GM12878 (cell line): ENCODE data around the gene ACBD7. TPM values are rescaled to one million over a fixed set of nuclear protein-coding genes. Genes with fewer than 3 reads are reported as not detected.

ENCODE experiments used
- ATAC-seq: fragments of 200-7000 bp; cut with Tn5 transposase; 3 replicates; pipeline ENCODE4 v1.9.1; 2020; ENCODE audit warnings: mild to moderate bottlenecking, moderate library complexity
- BruUV-seq: library from RNA; stranded (reverse); fragments of 400-500 nt; replicated peaks from 2 replicates; lab custom pipeline; 2021; lab: Mats Ljungman, UMichigan
- CTCF ChIA-PET: fragments of 300-600 bp; sonication (Branson Sonifier 250); formaldehyde crosslinking; extraction: SDS; loops from one replicate; lab custom pipeline; 2021; ENCODE audit warnings: inconsistent platforms; lab: Yijun Ruan, JAX
- POLR2A ChIA-PET: fragments of 350-600 bp; formaldehyde crosslinking; extraction: SDS; loops from one replicate; lab custom pipeline; 2021; ENCODE audit warnings: inconsistent platforms; lab: Charles Lee
- RAD21 ChIA-PET: fragments of 300-600 bp; sonication (Branson Sonifier 250); formaldehyde crosslinking; loops from one replicate; lab custom pipeline; 2023; ENCODE audit warnings: antibody characterized with exemption; ENCODE audit not compliant: unreplicated experiment; lab: Charles Lee
- SMC1A ChIA-PET: fragments of 300-600 bp; sonication (Branson Sonifier 250); formaldehyde crosslinking; loops from one replicate; lab custom pipeline; 2023; ENCODE audit not compliant: unreplicated experiment, uncharacterized antibody; lab: Charles Lee
- DNase-seq: peaks from one replicate; pipeline ENCODE4 v3.0.0-alpha.2; 2011; ENCODE audit warnings: low read depth, low spot score
- FAIRE-seq: peaks from 3 replicates; lab custom pipeline; 2011; peaks lifted over from hg19 to GRCh38; lab: Jason Lieb, UNC
- H2AFZ ChIP-seq: 2 replicates; pipeline ENCODE4 v1.6.0; 2011; ENCODE audit warnings: low read depth, low read length, control low read depth; ENCODE audit not compliant: control insufficient read depth
- H3K27ac ChIP-seq: 2 replicates; pipeline ENCODE4 v1.5.1; 2011; ENCODE audit warnings: control low read depth; ENCODE audit not compliant: control insufficient read depth, insufficient read depth
- H3K27me3 ChIP-seq, 2 experiments: replicated peaks in 1 of 2; 2 replicates each; pipeline versions ENCODE4 v1.6.0 to v1.6.1; 2011; ENCODE audit warnings: low read length in 1 of 2; ENCODE audit not compliant: control insufficient read depth in 2 of 2, insufficient read depth in 2 of 2
- H3K36me3 ChIP-seq, 2 experiments: 2 replicates each; pipeline ENCODE4 v1.5.1; 2011; ENCODE audit warnings: low read length in 1 of 2; ENCODE audit not compliant: control insufficient read depth in 2 of 2, insufficient read depth in 2 of 2
- H3K4me1 ChIP-seq: 2 replicates; pipeline ENCODE4 v1.6.1; 2011; ENCODE audit warnings: mild to moderate bottlenecking, low read length, moderate library complexity, mixed read lengths; ENCODE audit not compliant: control insufficient read depth, insufficient read depth
- H3K4me2 ChIP-seq: 2 replicates; pipeline ENCODE4 v1.6.0; 2011; ENCODE audit warnings: control low read depth; ENCODE audit not compliant: control insufficient read depth, insufficient read depth
- H3K4me3 ChIP-seq: fragments of 200-600 bp; sonication (generic); 2 replicates; pipeline ENCODE4 v1.5.1; 2016
- H3K79me2 ChIP-seq: 2 replicates; pipeline ENCODE4 v1.6.0; 2011; ENCODE audit warnings: low read length; ENCODE audit not compliant: control insufficient read depth, insufficient read depth
- H3K9ac ChIP-seq: 2 replicates; pipeline ENCODE4 v1.8.0; 2011; ENCODE audit warnings: low read length, control low read depth, mixed read lengths; ENCODE audit not compliant: control insufficient read depth, insufficient read depth
- H3K9me3 ChIP-seq: replicated peaks from 3 replicates; pipeline ENCODE4 v1.5.1; 2011; ENCODE audit warnings: mild to moderate bottlenecking, low read length; ENCODE audit not compliant: control insufficient read depth, insufficient read depth
- H4K20me1 ChIP-seq: 2 replicates; pipeline ENCODE4 v1.6.0; 2011; ENCODE audit not compliant: control insufficient read depth, insufficient read depth
- ASH2L ChIP-seq: fragments of 300-600, 200-600 bp; sonication (generic); IDR thresholded peaks from 2 replicates; pipeline ENCODE4 v1.6.1; 2017; ENCODE audit warnings: low read depth, mild to moderate bottlenecking, borderline replicate concordance
- MYB ChIP-seq: fragments of 150-350 bp; IDR thresholded peaks from 2 replicates; pipeline ENCODE4 v1.6.1; 2014; ENCODE audit warnings: mild to moderate bottlenecking, low read depth, low read length, borderline replicate concordance
- RAD51 ChIP-seq: fragments of 450-650 bp; IDR thresholded peaks from 2 replicates; pipeline ENCODE4 v1.6.1; 2016; ENCODE audit warnings: moderate library complexity, mild to moderate bottlenecking, inconsistent platforms
- YY1 ChIP-seq: IDR thresholded peaks from 2 replicates; pipeline ENCODE4 v1.6.1; 2011; ENCODE audit warnings: low read depth, mild to moderate bottlenecking, low read length
- WGBS: methylation state at CpG from one replicate; pipeline ENCODE4 v1.1.6; 2016; ENCODE audit warnings: low lambda C conversion rate; ENCODE audit not compliant: insufficient replicate concordance, insufficient coverage; ENCODE audit errors: missing lambda C conversion rate; 5-methylcytosine and 5-hydroxymethylcytosine counted together
- in situ Hi-C: fragments of 300-500 bp; cut with MboI; formaldehyde crosslinking; loops from 9 replicates; pipeline ENCODE4 v1.14.3; 2018; ENCODE audit warnings: mixed read lengths
- intact Hi-C: fragments of 100-400 bp; cut with micrococcal nuclease; formaldehyde crosslinking; loops from one replicate; pipeline ENCODE4 v1.14.2; 2022; ENCODE audit not compliant: unreplicated experiment
- polyA plus RNA-seq, 11 experiments: library from polyadenylated mRNA; depleted of rRNA in 4 of 11; unstranded in 6 of 11; stranded (reverse) in 5 of 11; fragments of >200 nt; fragmentation: Nextera tagmentation in 4 of 11; fragmentation: Illumina TruSeq in 1 of 11; extraction: Ambion mirVana in 4 of 11; extraction: Trizol in 1 of 11; gene quantifications; 1 replicate in 1 of 11; 2 replicates in 10 of 11; pipeline versions ENCODE4 v1.2.1 to v1.2.3, GENCODE V29; 2011 to 2016; ENCODE audit warnings: inconsistent platforms in 2 of 11, missing spikeins in 2 of 11, low read depth in 1 of 11
- total RNA-seq, 4 experiments: library from RNA; depleted of rRNA in 3 of 4; stranded (reverse); fragments of >200 nt in 3 of 4; fragmentation: Illumina TruSeq in 1 of 4; extraction: Trizol in 1 of 4; gene quantifications; 2 replicates each; pipeline versions ENCODE4 v1.2.1 to v1.2.3, GENCODE V29; 2013 to 2021
- TF ChIP-seq, protein P1 (sequence below): IDR thresholded peaks from 2 replicates; pipeline ENCODE4 v1.6.1; 2012; ENCODE audit warnings: mild to moderate bottlenecking, low read depth, low read length

The ACBD7 gene
- total and polyA plus RNA-seq, 10 of the 15 experiments (the other 5 are each of a cell fraction or from before 2014, with no cell fraction given): 0.04 to 0.74 (median 0.36) TPM

DNA sequence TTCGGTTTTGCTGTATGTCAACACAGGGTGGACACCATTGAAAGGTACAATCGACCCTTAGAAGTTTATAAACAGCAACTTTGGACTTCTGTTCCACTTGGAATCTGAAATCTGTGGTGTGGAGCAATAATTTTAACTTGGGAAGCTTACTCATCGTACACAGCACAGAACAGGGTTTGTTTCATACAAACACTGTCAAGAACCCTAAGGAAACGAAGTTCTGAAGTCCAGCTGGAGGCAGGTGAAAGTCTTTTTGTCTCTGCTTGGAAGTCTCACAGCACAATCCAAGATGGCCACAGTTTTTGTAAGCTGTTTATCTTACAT lies 48.4 kb upstream of the ACBD7 start (continued):
- no peak for TF ChIP-seq MYB

DNA sequence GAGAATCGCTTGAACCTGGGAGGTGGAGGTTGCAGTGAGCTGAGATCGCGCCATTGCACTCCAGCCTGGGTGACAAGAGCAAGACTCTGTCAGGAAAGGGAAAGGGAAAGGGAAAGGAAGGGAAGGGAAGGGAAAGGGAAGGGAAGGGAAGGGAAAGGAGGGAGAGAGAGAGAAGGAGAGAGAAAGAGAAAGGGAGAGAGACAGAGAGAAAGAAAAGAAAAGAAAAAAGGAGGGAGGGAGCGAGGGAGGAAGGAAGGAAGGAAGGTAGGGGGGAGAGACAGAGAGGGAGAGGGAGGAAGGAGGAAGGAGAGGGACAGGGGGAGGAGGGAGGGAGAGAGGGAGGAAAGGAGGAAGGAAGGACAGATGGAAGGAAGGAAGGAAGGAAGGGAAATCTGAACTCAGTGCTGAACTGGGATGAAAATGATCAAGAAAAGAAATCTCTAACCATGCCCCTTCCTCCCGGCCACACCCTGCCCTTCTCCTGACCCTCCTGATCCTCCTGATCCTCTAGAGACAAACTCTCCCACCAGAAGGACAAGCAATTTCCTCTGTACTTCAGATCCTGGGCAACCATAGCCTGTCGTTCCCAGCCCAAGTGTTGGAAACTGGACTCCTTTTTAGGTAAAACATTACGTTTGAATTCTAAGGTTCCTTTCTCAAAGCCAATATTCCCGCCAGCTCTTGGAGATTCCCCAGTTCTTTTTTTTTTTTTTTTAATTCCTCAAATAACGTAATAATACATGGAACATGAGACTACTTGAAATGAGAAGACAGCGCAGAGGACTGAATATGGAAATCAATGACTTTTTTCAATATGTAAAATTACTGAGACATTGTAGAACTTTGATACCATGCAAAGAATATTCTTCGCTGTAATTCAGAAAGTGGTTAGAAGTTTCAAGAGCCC lies 47.8 kb upstream of the ACBD7 start:
- H3K9me3 ChIP-seq: no peaks in the 10 kb centered on the region
- in situ Hi-C loops (no loop called here), intact Hi-C loops (no loop called here)
- TF ChIP-seq RAD51: no peak
- no peak for TF ChIP-seq YY1
- TF ChIP-seq, protein P1, sequence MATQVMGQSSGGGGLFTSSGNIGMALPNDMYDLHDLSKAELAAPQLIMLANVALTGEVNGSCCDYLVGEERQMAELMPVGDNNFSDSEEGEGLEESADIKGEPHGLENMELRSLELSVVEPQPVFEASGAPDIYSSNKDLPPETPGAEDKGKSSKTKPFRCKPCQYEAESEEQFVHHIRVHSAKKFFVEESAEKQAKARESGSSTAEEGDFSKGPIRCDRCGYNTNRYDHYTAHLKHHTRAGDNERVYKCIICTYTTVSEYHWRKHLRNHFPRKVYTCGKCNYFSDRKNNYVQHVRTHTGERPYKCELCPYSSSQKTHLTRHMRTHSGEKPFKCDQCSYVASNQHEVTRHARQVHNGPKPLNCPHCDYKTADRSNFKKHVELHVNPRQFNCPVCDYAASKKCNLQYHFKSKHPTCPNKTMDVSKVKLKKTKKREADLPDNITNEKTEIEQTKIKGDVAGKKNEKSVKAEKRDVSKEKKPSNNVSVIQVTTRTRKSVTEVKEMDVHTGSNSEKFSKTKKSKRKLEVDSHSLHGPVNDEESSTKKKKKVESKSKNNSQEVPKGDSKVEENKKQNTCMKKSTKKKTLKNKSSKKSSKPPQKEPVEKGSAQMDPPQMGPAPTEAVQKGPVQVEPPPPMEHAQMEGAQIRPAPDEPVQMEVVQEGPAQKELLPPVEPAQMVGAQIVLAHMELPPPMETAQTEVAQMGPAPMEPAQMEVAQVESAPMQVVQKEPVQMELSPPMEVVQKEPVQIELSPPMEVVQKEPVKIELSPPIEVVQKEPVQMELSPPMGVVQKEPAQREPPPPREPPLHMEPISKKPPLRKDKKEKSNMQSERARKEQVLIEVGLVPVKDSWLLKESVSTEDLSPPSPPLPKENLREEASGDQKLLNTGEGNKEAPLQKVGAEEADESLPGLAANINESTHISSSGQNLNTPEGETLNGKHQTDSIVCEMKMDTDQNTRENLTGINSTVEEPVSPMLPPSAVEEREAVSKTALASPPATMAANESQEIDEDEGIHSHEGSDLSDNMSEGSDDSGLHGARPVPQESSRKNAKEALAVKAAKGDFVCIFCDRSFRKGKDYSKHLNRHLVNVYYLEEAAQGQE: no peak
- TF ChIP-seq ASH2L: no peak
- no peak overlapping the region for H3K9ac ChIP-seq
- no peak for DNase-seq
- no peak for FAIRE-seq
- ChIA-PET POLR2A (interaction anchor here (0.9 kb wide), 1 partner anchor 13 kb away, joined by 4 read pairs; no protein-coding TSS in a partner anchor), RAD21 (no interaction called here), SMC1A (interaction anchor here (1.2 to 10.2 kb wide), 2 partner anchors 12 to 22 kb away, joined by 3 to 127 read pairs; no protein-coding TSS in a partner anchor), CTCF (no interaction called here)
- peaks cover 3% of the 10 kb centered on the region in 2 experiments; a peak in 3 of 4 replicates for H3K36me3 ChIP-seq
- H4K20me1 ChIP-seq: no peaks in the 10 kb centered on the region
- H3K4me3 ChIP-seq: no peak overlapping the region
- no peak overlapping the region for H3K27ac ChIP-seq
- no peaks in the 10 kb centered on the region for H3K27me3 ChIP-seq
- no peaks in the 10 kb centered on the region for H3K79me2 ChIP-seq
- WGBS: 92% methylated on average over 11 of the region's 11 CpGs
- no peak for ATAC-seq
- no peak overlapping the region for H2AFZ ChIP-seq
- peaks cover 8% of the 10 kb centered on the region for H3K4me1 ChIP-seq
- BruUV-seq: no TSS peak
- no peak overlapping the region for H3K4me2 ChIP-seq
